Left forelimb (tissue), 1 donor: ENCODE data around the gene GFOD1.

Experiments used
- DNase-seq: peaks from one replicate; pipeline ENCODE4 v3.0.0-alpha.2; 2018; ENCODE audit warnings: low spot score

GFOD1 gene

GRCh38 chr6:13319891-13320564, 167.4 kb downstream of the GFOD1 start:
- DNase-seq = no peak

- DNase-seq = no peak
Measured at GRCh38 chr6:13318821-13319220, 168.6 kb downstream of the GFOD1 start.

- no peak for DNase-seq
Measured at GRCh38 chr6:13315896-13316295, 171.5 kb downstream of the GFOD1 start.

GRCh38 chr6:13314806-13315205, 172.6 kb downstream of the GFOD1 start:
- no peak for DNase-seq

- DNase-seq = no peak
Measured at GRCh38 chr6:13311155-13311554, 176.2 kb downstream of the GFOD1 start.

- no peak for DNase-seq
Measured at GRCh38 chr6:13308332-13308731, 179.1 kb downstream of the GFOD1 start.
